Measurements from ENCODE around the gene TBC1D4.

- TF ChIP-seq CTCF (conservative IDR thresholded peaks at IDR 0.05; ENCODE audit: low read length), result no peak
- no peak for TF ChIP-seq EZH2phosphoT487 (IDR thresholded peaks at IDR 0.05; ENCODE audit: borderline replicate concordance)
These were observed 112.0 kb downstream of the TBC1D4 start for GRCh38 chr13:75369981-75370380.
